ENCODE results near the gene TRMT1. TPM values are rescaled to one million over a fixed set of nuclear protein-coding genes. Genes with fewer than 3 reads are reported as not detected.

TRMT1 gene
- total RNA-seq, 2 donors from 2014 or later: 66.4 to 83.2 TPM

DNA sequence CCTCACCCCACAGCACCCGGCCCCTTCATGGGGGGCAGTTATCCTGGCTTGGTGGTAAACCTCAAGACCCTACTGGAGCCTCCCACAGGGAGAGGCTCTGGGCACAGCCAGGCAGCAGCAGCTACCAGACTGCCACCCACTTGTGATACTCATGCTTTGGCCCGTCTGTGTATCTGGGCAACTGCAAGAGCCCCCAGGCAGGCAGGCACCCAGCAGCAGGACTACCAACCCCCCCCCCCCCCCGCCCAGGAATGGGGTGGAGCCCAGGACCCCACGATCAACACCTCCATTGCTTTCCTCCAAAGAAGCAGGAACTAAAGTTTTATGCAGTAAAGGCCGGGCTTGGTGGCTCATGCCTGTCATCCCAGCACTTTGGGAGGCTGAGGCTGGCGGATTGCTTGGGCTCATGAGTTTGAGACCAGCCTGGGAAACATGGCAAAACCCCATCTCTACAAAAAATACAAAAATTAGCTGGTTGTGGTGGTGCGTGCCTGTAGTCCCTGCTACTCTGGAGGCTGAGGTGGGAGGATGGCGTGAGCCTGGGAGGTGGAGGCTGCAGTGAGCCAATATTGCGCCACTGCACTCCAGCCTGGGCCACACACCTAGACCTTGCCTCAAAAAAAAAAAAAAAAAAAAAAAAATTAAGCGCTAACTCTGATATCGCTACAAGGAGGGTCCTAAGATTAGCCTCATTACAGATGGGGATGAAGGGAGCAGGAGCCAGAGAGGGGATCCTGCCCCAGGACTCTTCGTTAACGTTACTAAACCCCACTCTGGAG lies 12.8 kb downstream of the TRMT1 start:
- H3K4me1 Mint-ChIP-seq: peaks cover 18% of the 10 kb centered on the region

DNA sequence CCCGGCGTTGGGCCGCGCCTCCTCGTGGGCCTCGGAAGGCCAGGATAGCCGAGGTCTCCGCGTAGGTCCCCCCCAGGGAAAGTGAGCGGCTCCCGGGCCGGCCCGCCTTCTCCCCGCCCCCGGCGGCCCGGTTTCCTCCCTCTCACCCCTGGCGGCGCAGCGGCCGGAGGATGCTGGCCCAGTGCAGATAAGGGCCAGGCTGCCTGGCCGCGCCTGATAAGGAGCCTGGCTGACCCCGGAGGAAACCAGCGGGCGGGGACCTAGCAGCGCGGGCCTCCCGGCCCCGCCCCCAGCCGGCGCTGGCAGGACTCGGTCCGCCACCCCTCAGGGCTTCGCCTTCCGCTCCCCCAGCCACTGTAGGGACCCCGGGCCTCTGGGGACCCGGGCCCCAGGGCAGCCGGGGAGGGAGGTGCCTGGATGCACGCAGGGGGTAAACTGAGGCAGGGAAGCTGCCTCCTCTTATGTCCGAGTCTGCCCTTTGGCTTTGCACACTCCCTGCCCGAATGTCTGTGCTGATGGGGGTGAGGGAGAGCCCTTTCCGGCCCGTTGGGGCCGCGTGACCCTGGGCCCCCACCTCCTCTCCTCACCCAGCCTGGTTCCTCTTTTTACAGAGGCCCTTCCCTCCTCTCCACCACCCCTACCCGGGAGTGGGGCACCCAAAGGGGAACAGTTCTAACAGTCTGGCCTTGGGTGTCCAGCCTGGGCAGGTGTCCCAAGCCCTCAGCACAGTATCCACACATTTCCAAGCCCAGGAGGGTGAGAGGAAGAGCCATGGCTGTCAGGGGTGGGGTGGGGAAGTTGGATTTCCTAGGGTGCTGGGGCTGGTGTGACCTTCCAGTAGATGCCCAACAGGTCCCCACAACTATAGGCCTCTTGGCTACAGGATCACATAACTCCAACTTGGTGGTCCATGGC lies 13.6 kb downstream of the TRMT1 start, which contains the start of gene LYL1:
LYL1 (minus strand) TSS at position 193 of the 915 bp plus-strand sequence. CDS start 1,687 bp downstream, outside the sequence.
- H3K4me1 Mint-ChIP-seq: peaks cover 23% of the 10 kb centered on the region
- H3K4me3 Mint-ChIP-seq: peak within 1 kb of the TSS; percentile 63
- ATAC-seq (replicated peaks): no peak
- H3K27me3 Mint-ChIP-seq: peaks cover 5% of the 10 kb centered on the region
- H3K36me3 Mint-ChIP-seq (ENCODE audit: low read depth): peaks cover 28% of the 10 kb centered on the region
- no peaks in the 10 kb centered on the region for H3K9me3 Mint-ChIP-seq
- H3K27ac Mint-ChIP-seq: peak within 1 kb of the TSS; percentile 36

More for the DNA sequence above, 12.8 kb downstream of the TRMT1 start:
- no peak overlapping the region for H3K27ac Mint-ChIP-seq
- peak overlapping the region; percentile 78 for H3K4me3 Mint-ChIP-seq
- H3K9me3 Mint-ChIP-seq: no peaks in the 10 kb centered on the region
- no peaks in the 10 kb centered on the region for H3K27me3 Mint-ChIP-seq
- H3K36me3 Mint-ChIP-seq (ENCODE audit: low read depth): peaks cover 36% of the 10 kb centered on the region
- no peak for ATAC-seq (replicated peaks)

DNA sequence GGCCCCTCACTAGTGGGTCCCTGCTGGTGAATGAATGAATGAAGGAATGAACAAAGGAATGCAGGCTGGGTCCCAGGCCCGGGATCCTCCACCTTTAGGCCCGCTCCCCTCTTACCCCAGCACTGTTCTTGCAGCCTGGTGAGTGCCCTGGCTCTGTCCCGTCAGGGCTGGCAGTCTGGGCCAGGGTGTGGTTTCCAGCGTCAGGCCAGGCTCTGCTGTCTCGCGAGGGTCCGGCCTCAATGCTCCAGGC lies 14.2 kb downstream of the TRMT1 start:
- H3K9me3 Mint-ChIP-seq: no peaks in the 10 kb centered on the region
- peaks cover 23% of the 10 kb centered on the region for H3K4me1 Mint-ChIP-seq
- H3K27me3 Mint-ChIP-seq: peaks cover 5% of the 10 kb centered on the region
- peaks cover 23% of the 10 kb centered on the region for H3K36me3 Mint-ChIP-seq (ENCODE audit: low read depth)
- no peak overlapping the region for H3K27ac Mint-ChIP-seq
- ATAC-seq (replicated peaks): no peak
- H3K4me3 Mint-ChIP-seq: peak overlapping the region; percentile 63

DNA sequence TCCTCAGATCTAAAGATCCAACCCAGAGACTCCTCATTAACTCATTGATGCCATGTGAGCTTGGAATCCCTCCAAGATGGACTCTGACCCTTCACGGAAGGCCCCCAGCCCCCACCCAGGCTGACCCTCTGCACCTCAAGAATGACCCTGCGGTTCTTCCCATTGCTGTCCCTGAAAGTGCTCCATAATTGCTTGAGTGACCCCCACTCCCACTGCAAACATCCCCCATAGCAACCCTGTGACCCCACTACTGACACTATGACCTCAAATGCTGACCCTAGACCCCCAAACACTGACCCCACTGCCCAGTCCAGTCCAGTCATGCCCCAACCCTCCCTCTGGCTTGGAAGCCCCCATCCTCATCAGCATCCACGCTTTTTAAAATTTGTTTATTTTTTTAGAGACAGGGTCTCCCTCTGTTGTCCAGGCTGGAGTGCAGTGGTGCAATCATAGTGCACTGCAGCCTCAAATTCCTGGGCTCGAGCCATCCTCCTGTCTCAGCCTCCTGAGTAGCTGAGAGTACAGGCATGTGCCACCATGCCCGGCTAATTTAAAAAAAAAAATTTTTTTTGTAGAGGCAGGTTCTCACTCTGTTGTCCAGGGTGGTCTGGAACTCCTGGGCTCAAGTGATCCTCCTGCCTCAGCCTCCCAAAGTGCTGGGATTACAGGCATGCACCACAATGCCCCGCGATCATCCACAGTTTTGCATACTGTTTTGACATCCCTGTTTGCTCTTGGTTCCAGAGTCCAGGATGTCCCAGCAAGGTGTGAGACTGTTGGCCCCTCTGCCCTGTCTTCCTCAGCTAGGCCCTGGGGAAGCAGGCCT lies 14.7 kb downstream of the TRMT1 start:
- Mint-ChIP-seq H3K36me3 (ENCODE audit: low read depth) (peaks cover 20% of the 10 kb centered on the region), H3K9me3 (no peaks in the 10 kb centered on the region), H3K4me3 (peak overlapping the region; percentile 63), H3K27ac (peak overlapping the region; percentile 36), H3K4me1 (peaks cover 23% of the 10 kb centered on the region), H3K27me3 (peaks cover 5% of the 10 kb centered on the region)
- ATAC-seq (replicated peaks): no peak

GRCh38 chr19:13100841-13101589 lies 15.5 kb downstream of the TRMT1 start:
- H3K27me3 Mint-ChIP-seq: peaks cover 8% of the 10 kb centered on the region
- no peaks in the 10 kb centered on the region for H3K9me3 Mint-ChIP-seq
- H3K27ac Mint-ChIP-seq: peak overlapping the region; percentile 36
- ATAC-seq (replicated peaks): no peak
- H3K4me1 Mint-ChIP-seq: peaks cover 26% of the 10 kb centered on the region
- peaks cover 14% of the 10 kb centered on the region for H3K36me3 Mint-ChIP-seq (ENCODE audit: low read depth)
- peak overlapping the region; percentile 67 for H3K4me3 Mint-ChIP-seq

- peaks cover 11% of the 10 kb centered on the region for H3K27me3 Mint-ChIP-seq
These were observed 16.4 kb downstream of the TRMT1 start for GRCh38 chr19:13100031-13100588.

GRCh38 chr19:13099073-13099999 lies 17.2 kb downstream of the TRMT1 start:
- Mint-ChIP-seq H3K36me3 (ENCODE audit: low read depth) (peaks cover 9% of the 10 kb centered on the region), H3K27ac (peak overlapping the region; percentile 88), H3K4me3 (peak overlapping the region; percentile 67), H3K27me3 (peaks cover 14% of the 10 kb centered on the region), H3K9me3 (no peaks in the 10 kb centered on the region), H3K4me1 (peaks cover 25% of the 10 kb centered on the region)
- ATAC-seq (replicated peaks): peak; percentile 64

More at GRCh38 chr19:13100031-13100588, 16.4 kb downstream of the TRMT1 start:
- peaks cover 29% of the 10 kb centered on the region for H3K4me1 Mint-ChIP-seq
- H3K9me3 Mint-ChIP-seq: no peaks in the 10 kb centered on the region
- H3K36me3 Mint-ChIP-seq (ENCODE audit: low read depth): peaks cover 14% of the 10 kb centered on the region
- ATAC-seq (replicated peaks): peak; percentile 89
- H3K4me3 Mint-ChIP-seq: peak overlapping the region; percentile 67
- peak overlapping the region; percentile 88 for H3K27ac Mint-ChIP-seq

DNA sequence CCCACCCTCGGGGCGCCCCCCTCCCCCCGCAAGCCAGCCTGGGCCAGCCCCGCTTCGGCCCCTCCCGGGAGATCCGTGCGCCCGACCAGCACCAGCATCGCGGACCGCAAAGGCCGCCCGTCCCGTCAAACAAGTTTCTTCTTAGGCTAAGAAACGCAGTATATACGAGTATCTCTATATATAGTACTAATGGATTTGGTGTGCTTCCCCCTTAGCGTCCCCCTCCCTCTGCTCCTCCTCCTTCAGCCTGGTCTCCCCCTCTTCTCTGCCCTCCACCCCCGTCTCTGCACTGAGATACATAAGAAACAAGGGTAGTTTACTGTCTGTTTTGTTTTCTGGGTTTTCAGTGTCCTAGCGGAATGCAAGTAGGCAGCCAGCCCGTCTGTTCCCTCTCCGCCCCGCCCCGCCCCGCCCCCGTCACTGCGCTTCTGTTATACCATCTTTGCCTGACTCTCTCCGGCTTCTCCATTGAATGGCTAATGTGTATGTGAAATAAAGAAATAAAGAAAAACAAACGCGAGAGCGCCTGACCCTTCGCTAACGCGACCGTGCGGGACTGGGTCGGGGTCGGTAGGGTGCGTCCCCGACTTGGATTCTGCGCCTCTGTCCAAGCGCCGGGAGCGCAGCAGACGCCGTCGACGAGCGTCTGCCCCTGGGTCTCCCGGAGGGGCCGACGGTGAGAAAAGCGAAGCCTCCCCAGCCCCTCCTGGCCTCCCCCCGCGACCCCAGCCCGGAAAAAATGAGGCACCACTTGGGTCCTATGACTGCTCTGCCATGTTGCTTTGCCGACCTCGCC lies 18.1 kb downstream of the TRMT1 start:
- ATAC-seq (replicated peaks): no peak
- peak overlapping the region; percentile 67 for H3K4me3 Mint-ChIP-seq
- peaks cover 14% of the 10 kb centered on the region for H3K27me3 Mint-ChIP-seq
- H3K9me3 Mint-ChIP-seq: no peaks in the 10 kb centered on the region
- H3K27ac Mint-ChIP-seq: no peak overlapping the region
- peaks cover 25% of the 10 kb centered on the region for H3K4me1 Mint-ChIP-seq
- H3K36me3 Mint-ChIP-seq (ENCODE audit: low read depth): peaks cover 8% of the 10 kb centered on the region

GRCh38 chr19:13097463-13098258 lies 18.9 kb downstream of the TRMT1 start:
- Mint-ChIP-seq H3K36me3 (ENCODE audit: low read depth) (peaks cover 8% of the 10 kb centered on the region), H3K27me3 (peaks cover 14% of the 10 kb centered on the region), H3K27ac (no peak overlapping the region), H3K4me1 (peaks cover 25% of the 10 kb centered on the region), H3K9me3 (no peaks in the 10 kb centered on the region), H3K4me3 (peak overlapping the region; percentile 67)
- no peak for ATAC-seq (replicated peaks)

DNA sequence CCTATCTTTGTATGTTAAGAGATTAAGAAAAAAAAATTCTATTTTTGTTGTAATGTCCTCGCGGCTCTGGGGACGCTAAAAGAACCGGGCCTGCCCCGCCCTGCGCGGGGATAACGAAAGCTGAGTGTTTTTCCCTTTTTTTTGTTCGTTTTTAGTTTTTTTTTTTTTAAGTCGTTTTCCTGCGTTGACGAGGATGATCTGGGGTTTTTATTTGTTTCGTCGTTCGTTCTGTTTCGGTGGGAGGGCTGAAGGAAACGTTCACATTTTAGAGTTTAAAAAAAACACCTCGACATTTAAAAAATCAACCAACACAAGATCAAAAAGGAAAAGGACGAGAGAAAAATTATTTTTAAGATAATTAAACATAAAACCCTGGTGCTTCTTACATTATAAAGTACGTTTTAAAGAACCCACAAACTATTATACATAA lies 19.5 kb downstream of the TRMT1 start:
- H3K27ac Mint-ChIP-seq: no peak overlapping the region
- H3K4me3 Mint-ChIP-seq: peak overlapping the region; percentile 47
- H3K27me3 Mint-ChIP-seq: peaks cover 14% of the 10 kb centered on the region
- H3K4me1 Mint-ChIP-seq: peaks cover 25% of the 10 kb centered on the region
- H3K36me3 Mint-ChIP-seq (ENCODE audit: low read depth): peaks cover 8% of the 10 kb centered on the region
- no peaks in the 10 kb centered on the region for H3K9me3 Mint-ChIP-seq
- no peak for ATAC-seq (replicated peaks)

Data from activated T-helper 17 cell treated with anti-CD3 and anti-CD28 coated beads, Interleukin-2, amount 50 U/mL, for 72 hours (primary cell).